Stimulated activated CD4-positive, alpha-beta T cell treated with anti-CD3 and anti-CD28 coated beads, Interleukin-15, amount 100 ng/mL, for 48 hours (primary cell): ENCODE measurements around the gene LAMA4.

Source experiments
- DNase-seq, 2 donors: peaks; one replicate each; pipeline ENCODE4 v3.0.0-alpha.2; 2020; ENCODE audit warnings: low read depth in 2 of 2

LAMA4 gene

GRCh38 chr6:112184951-112185350 is 69.4 kb downstream of the LAMA4 start:
- DNase-seq = no peak

GRCh38 chr6:112183271-112183671 is 71.1 kb downstream of the LAMA4 start:
- no peak for DNase-seq

GRCh38 chr6:112181130-112181529 is 73.2 kb downstream of the LAMA4 start:
- no peak for DNase-seq

- DNase-seq = peak; percentile 15 to 47
Observed at GRCh38 chr6:112180095-112180820, 74.1 kb downstream of the LAMA4 start.

GRCh38 chr6:112179631-112180030 is 74.7 kb downstream of the LAMA4 start:
- DNase-seq = no peak

- DNase-seq = no peak
Observed at GRCh38 chr6:112178846-112179245, 75.5 kb downstream of the LAMA4 start.

GRCh38 chr6:112177092-112177491 is 77.3 kb downstream of the LAMA4 start:
- DNase-seq = no peak

GRCh38 chr6:112176175-112176574 is 78.2 kb downstream of the LAMA4 start:
- no peak for DNase-seq

GRCh38 chr6:112173221-112173804 is 81.1 kb downstream of the LAMA4 start:
- no peak for DNase-seq

GRCh38 chr6:112172540-112172939 is 81.8 kb downstream of the LAMA4 start:
- no peak for DNase-seq

GRCh38 chr6:112169541-112169940 is 84.8 kb downstream of the LAMA4 start:
- no peak for DNase-seq

- DNase-seq = peak; percentile 55 to 77
Observed at GRCh38 chr6:112163295-112164257, 90.8 kb downstream of the LAMA4 start.

GRCh38 chr6:112160745-112161144 is 93.6 kb downstream of the LAMA4 start:
- DNase-seq = no peak

- no peak for DNase-seq
Observed at GRCh38 chr6:112156668-112157067, 97.7 kb downstream of the LAMA4 start.

GRCh38 chr6:112155886-112156285 is 98.5 kb downstream of the LAMA4 start:
- DNase-seq = no peak

- no peak for DNase-seq
Observed at GRCh38 chr6:112154711-112155110, 99.7 kb downstream of the LAMA4 start.

- no peak for DNase-seq
Observed at GRCh38 chr6:112153926-112154607, 100.3 kb downstream of the LAMA4 start.

- no peak for DNase-seq
Observed at GRCh38 chr6:112150363-112150762, 104.0 kb downstream of the LAMA4 start.

GRCh38 chr6:112149719-112150263 is 104.6 kb downstream of the LAMA4 start:
- no peak for DNase-seq

- no peak for DNase-seq
Observed at GRCh38 chr6:112149236-112149635, 105.1 kb downstream of the LAMA4 start.

- no peak for DNase-seq
Observed at GRCh38 chr6:112148103-112148502, 106.3 kb downstream of the LAMA4 start.
